HG02870 (cell line): ENCODE measurements around the gene KIF18A.
A peak's percentile ranks its signal among the peaks of the same experiment; 100 is the strongest.
"Not testable (repeated sequence)": the region's sequence is repeated elsewhere in the genome, so short reads cannot be mapped to it uniquely, and the experiment has no call there.

Experiments used
- ATAC-seq: cut with Tn5 transposase; IDR thresholded peaks from one replicate; pipeline ENCODE4 v1.9.1; 2021; ENCODE audit warnings: mild to moderate bottlenecking, moderate library complexity; ENCODE audit not compliant: unreplicated experiment

Gene KIF18A

DNA sequence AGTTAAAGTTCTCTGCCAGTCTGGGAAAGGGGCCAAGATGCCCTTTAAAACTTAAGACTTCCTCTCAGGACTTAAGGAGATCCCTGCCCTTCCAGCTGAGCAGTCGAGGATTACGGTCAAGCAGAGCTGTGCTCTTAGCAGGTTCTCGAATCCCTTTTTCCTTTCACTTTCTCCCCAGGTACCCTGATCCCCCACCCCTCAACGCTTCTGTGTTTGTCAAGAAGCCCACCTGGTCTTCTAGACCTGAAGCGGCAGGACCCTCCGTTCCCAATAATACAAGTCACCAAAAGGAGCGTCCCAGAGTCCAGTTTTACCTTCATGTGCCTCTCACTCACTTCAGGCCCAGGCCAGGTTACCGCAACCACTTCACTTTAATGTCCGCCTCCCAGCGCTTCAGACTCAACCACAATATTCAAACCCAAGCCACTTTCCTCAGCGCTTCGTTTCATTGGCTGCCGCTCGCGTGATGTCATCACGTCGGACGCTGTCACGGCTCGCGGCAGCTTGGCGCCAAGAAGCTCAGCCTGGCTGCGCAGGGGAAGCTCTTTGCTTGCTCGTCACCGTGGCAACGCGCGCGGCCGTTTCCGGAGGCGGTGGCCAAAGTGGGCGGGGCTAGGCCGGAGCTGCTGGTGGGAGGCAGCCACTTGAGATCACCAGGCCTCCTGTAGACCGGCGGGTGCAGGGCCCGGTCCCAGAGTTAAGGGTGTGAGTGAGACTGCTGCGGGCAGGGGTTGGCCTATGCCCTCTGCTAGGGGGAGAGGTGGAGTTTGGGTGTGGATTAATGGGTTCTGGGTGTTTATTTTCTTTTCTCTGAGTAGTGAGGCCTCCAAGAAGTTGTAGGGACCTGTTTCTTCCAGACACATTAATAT, at the start of gene KIF18A, which contains the start of gene METTL15:
KIF18A (minus strand) TSS at position 407 of the 869 bp plus-strand sequence. CDS start 10,209 bp downstream, outside the sequence.
METTL15 (plus strand) TSS at position 639 of the 869 bp plus-strand sequence. CDS start 4,947 bp downstream, outside the sequence.
- ATAC-seq: peak; percentile 89

DNA sequence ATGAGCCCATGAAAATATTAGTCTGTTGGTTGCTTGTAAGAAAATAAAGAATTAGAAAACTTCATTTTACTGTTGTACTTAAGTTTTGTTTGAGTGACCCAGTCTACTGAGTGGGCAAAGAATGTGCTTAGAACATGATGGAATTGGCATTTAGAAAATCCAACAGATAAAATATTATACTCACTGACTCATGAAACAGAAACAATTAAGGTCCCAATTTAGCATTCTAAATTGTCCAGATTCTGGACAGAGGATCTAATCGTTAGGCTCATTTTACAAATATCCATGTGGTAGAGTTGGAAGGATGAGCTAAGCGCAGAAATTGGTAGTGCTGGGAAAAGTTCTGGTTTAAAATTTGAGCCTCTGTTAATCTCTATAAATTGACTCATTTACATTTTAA, 45.6 kb upstream of the KIF18A start:
- no peak for ATAC-seq

DNA sequence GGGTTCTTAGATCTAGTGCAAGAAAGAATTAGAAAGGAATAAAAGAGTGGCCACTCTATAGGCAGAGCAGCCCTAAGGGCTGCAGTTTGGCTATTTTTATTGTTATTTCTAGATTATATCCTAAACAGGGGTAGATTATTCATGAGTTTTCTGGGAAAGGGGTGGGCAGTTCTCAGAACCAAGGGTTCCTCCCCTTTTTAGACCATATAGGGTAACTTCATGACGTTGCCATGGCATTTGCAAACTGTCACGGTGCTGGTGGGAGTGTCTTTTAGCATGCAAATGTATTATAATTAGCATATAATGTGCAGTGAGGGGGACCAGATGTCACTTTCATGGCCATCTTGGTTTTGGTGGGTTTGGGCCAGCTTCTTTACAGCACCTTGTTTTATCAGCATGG, 44.8 kb upstream of the KIF18A start:
- ATAC-seq: no peak

DNA sequence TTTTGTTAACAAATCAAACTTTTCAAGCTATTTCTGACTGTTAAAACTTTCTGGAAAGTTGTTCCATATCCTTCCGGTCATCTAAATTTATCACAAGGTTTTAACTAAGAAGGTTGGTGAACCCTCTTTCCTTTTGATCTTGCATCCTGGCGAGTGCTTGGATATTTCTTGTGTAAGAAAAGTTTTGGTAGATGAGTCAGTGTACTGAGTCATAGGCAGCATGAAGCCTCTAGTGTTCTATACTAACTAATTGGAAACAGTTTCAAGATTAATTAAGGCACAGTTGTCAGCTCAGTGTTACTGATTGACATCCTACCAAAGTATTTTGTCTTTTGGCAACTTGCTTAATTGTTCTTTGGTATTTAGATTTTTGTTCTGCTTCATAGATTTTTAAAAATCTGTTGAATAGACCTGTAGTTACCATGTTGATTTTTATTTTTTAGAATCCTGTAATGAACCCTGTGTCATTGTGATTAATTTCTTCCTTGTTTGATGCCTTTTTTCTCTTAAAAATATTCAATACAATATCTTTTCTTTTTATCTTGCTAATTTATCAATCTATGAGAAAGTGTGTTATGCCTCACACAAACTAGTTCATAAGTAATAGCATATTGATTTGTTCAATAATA, 38.3 kb upstream of the KIF18A start:
- no peak for ATAC-seq

DNA sequence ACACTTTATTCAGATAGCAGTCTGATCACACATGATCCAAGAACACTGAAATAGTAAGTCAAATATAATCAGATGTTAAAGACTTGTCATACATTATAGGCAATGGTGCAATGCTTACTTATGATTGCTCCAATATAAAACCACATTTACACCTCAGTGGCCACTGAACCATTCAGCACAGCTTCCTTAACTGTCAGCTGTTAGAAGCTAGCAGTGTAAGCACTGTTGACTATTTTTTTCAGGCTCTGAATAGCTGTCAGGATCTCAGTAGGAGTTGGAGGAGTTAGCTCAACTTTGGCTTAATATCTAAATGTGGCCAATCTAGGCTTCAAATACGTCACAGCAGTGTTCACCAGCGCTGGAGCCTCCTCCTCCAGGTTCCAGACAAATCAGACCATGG, 36.9 kb upstream of the KIF18A start:
- no peak for ATAC-seq

DNA sequence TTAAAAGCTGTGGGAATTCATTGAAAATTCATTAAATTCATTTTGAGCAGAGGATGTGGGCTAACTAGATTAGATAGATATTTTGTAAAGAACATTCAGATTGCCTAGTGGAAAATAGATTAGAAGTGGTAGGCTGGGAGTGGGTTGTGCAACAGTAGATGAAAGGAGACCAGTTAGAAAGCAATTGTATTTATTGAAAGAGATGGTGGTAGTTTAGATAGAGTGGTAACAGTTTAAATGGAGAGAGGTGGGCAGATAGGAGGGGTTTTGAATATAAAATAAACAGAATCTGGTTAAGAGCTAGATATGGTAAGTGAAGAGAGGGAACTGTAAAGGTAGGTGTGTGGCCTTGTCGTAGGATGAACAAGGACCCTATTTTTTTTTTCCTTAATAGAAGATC, 34.8 kb upstream of the KIF18A start:
- ATAC-seq: no peak

DNA sequence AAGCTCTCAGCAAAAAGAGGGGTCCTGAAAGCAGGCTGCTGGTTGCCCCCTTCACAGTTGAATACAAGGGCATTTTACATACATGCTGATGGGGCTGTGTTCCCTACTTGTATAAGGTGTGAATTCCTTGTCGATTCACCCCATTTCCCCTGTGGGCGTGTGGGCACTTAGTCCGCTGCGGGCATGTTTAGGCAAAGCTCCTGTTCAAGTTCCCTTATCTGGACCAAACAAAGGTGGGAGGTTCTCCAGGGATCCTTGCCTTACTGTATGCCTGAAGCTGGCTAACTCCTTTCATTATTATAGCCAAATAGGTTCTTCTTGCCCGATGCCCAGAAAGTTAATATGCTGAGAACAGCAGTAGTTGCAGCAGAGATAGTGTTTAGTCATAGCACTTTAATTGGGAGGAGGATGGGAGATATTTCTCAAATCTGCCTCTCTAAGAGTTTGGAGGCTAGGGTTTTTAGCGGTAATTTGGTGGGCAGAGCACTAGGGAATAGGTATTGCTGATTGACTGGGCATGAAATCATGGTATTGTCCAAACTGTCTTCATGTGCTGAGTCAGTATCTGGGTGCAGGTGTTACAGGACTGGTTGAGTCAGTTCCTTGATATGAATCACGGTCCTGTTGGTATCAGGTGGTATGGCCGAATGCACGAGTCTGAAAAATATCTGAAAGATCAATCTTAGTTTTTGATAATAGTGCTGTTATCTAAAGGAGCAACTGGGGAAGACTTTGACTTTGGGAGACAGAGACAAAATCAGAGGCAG, 32.9 kb upstream of the KIF18A start:
- ATAC-seq: no peak

DNA sequence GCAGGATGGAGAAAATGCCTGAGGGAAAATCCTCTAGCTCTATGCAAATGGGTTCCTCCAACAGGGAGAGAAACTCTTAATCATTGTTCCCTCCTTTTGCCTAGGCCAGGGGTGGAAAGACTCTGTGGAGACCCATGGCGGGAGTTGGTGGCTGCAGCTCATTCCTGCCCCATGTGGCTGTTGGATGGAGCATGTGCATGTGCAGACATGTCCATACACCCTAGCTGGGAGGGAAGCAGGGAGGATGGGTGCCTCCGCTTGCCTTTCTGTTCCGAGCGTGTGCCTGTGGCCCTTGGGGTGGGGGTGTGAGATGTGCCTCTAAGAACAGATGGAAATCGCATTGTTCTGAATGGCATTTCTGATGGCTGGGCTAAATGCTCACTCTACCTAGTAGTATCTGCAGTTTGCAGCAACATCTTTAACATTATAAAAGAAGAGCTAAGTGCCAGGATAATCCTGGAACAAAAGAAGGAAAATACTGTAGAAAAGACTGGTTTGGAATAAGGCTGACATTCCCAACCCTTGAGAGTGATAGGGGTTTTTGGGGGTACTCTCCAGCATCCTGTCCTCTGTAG, 32.0 kb upstream of the KIF18A start:
- no peak for ATAC-seq

DNA sequence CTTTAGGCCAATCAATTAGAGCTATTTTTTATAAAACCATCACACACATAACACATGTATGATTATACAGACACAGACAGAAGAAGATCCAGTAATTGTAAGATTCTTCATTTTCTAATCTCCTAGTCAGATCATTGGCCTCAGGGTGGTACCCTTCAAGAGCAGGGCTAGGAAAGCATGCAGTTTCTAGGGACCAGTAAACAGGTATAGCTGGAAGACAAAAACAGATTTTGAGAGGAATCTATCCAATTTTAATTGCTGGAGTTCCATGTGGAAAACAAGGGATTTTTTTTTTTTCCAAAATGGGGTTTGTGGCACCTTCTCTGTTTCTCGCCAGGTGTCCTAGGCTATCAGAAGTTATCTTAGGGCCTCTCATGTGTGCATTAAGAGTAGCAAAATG, 29.9 kb upstream of the KIF18A start:
- ATAC-seq: no peak

DNA sequence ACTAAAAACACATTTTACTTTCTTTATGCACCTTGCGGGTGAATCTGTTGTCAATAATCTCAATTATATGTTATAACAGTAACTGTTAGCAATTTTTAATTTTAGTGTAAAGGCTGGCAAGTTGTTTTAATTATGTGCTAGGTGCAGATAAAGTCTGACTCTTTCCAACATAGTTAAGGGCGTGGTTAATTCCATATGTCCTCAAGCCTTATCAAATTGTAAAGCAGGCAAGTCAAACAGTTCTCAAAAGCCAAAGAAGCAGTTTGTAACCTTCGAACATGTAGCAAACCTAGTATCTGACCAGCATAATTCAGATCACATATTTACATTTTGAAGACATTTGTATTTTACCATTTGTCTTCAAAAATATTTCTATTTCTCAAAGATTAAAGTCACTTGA, 29.4 kb upstream of the KIF18A start:
- ATAC-seq: no peak

DNA sequence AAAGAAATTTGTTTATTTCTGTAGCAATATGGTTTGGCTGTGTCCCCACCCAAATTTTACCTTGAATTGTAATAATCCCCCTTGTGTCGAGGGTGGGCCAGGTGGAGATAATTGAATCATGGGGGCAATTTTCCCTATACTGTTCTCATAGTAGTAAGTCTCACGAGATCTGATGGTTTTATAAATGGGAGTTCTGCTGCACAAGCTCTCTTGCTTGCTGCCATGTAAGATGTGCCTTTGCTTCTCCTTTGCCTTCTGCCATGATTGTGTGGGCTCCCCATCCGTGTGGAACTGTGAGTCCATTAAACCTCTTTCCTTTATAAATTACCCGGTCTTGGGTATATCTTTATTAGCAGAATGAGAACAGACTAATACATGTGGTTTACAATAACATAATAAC, 28.2 kb upstream of the KIF18A start:
- not testable (repeated sequence) for ATAC-seq

DNA sequence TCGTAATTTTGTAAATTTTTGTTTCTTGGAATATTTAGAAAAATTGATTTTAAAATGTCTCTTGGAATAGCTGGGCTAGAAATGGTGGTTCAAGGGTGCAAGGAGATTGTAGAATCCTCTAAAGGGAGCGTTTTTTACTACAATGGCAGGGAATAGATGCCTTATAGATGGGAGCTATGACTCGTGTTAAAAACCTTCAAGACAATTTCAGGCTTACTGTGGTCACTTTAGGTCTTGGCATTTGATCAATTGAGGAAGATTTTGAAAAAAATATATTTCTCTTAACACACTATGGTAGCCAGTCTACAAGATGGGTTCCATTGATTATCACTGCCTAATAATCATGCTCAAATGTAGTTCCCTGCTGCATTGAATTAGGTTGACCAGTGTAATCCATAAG, 25.2 kb upstream of the KIF18A start:
- no peak for ATAC-seq

DNA sequence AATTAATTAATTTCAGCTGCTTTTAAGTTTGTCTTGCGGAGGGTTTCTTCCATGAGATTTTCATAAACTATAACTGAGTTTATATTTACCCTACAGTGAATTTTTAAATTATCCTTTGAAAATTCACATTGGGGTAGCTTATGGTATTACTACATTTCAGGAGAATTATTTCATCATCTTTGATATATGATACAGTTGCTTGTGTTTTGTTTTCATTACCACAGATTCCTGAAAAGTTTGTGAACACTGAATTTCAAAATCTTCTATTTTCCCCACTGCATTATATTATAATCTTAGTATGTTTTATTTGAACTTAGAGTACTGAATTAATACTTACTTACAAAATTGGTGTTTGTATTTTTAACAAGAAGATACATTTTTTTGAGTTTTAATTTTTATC, 24.6 kb upstream of the KIF18A start:
- ATAC-seq: no peak

DNA sequence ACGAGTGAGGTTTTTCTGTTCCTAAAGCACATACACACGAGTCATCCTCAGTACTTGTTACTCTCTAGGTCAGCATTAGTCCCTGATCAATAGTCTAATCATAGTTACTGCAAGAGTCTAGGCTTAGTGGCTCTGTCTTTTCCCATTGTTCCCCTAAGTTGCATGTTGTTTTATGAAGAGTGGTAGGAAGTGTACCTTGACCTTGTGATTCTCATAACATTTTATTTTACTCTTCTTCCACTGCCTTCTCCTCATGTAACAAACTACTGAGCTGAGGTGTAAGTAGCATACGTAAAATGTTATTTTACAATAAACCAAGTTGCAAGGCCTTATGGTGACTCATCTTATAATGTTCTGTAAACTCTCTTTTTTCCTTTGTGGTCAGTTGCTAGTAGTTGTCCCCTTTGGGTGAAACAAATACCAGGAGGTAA, 15.2 kb upstream of the KIF18A start:
- ATAC-seq: no peak

DNA sequence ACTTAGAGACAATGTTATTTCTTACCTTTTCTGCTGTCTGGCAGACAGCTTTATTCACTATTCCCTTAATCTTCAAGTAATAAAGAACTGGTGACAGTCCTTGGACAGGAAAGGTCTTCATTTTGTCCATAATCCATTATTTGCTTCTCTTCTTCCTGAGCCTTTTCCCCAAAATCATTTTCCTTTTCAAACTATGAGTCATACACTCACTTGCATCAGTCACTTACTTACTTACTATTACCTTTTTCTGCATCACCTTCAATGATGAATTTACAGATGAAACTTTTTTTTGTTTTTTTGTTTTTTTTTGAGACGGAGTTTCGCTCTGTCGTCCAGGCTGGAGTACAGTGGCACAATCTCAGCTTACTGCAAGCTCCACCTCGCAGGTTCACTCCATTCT, 9.8 kb upstream of the KIF18A start:
- no peak for ATAC-seq

DNA sequence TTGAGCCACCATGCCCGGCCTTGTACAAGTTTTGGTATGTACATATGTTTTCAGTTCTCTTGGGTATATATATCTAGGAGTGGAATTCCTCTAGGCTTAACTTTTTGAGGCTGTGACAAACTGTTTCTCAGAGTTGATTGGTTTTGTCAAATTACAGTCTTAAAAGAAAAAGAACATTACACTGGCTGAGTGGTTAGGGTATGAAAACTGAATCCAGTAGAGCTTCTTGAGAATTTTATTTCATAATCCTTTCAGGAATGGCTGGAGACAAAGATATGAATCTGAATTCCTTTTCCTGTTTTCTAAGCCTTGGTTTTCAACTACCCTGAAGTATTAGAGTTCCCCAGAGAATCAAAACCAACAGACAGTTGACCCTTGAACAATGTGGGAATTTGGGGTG, 6.8 kb upstream of the KIF18A start:
- no peak for ATAC-seq

DNA sequence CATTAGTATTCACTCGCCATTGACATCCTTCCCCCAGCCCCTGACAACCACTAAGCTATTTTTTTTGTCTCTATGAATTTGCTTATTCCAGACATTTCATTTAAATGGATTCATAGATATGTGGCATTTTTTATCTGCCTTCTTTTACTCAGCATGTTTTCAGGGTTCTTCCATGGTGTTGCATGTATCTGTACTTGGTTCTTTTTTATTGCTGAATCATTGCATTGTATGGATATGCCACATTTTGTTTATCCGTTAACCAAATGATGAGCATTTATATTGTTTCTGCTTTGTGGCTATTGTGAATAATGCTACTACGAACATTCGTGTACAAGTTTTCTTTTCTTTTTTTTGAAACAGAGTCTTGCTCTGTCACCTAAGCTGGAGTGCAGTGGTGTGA, 6.2 kb upstream of the KIF18A start:
- no peak for ATAC-seq

DNA sequence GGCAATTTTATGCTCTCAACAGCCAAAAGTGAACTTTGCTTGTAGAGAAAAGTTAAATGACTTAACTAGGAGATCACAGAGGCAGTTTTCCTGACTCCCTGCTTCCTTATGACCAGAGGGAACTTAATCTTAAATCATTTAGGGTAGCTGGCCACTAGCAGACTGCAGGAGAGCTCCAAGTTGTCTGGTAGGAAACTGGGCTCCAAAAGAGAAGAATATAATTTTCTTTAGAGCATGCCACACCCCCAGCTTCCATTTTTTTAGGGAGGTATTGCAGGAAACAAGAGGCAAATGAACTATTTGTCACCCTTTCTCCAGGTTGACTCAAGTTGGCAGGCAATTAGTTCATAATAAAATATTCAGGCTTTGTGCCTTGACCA, 2.9 kb upstream of the KIF18A start:
- ATAC-seq: no peak

DNA sequence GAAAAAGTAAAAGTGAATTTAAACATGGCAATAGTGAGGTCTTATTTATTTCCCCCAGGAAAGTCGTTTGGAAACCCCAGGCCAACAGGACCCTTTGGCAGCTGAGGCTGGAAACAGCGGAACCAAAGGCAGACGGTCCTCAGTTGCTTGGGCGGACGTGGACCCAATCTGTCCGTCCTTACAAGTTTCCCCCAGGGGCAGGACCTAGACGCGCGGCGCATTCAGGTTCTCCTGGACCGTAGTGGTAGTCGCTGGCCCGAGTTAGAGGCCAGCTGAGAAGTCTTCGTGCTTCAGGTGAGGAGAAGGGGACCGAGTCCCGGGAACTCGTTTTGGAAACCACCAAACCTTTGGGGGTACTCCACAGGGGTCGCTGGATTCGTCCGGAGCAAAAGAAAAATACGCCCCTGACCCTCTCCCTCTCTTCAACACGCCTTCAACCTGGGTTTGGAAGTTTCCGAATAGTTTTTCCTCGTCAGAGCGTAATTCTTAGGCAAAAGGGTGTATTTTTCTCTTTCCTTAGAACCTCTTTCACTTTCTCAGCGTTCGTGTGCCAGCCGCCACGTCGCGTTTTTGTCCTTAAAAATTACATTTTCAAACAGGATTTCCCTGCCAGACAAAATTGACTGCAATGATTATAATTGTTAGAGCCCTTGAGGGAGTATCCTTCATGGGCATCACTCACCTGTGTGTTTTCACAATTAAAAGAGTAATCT, 2.3 kb upstream of the KIF18A start:
- peak; percentile 42 for ATAC-seq

DNA sequence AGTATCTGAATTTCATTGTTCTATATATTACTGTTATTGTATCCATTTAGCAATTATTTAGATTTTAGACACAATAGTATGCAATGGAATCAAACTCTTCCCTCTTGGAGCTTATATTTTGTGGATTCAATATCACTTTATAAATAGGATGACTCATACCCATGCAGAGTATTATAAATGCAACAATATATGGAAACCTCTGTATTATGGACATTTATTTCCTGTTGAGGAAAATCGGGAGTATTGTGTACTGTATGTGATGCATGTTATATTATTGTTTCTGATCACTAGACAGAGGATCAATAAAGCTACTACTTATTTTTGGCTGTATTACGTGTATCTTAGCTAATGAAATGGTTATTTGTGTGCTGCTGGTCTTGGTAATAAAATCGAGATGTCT, 1.0 kb upstream of the KIF18A start:
- ATAC-seq: no peak
